ENCODE results near the gene USP17L25.
"Not testable (repeated sequence)": the region's sequence is repeated elsewhere in the genome, so short reads cannot be mapped to it uniquely, and the experiment has no call there.

USP17L25 gene

GRCh38 chr4:9329611-9330010, at the start of gene USP17L25:
USP17L25 (plus strand) TSS chr4:9329911; CDS start chr4:9329911, 0 bp downstream.
- DNase-seq (ENCODE audit: low spot score) = not testable (repeated sequence)

GRCh38 chr4:9324191-9324590, 5.5 kb upstream of the USP17L25 start:
- DNase-seq (ENCODE audit: low spot score) = not testable (repeated sequence)

- not testable (repeated sequence) for DNase-seq (ENCODE audit: low spot score)
Measured at GRCh38 chr4:9324865-9325264, 4.8 kb upstream of the USP17L25 start, which contains the start of gene USP17L24. USP17L24 (plus strand) TSS chr4:9325165; CDS start chr4:9325165, 0 bp downstream.

- not testable (repeated sequence) for DNase-seq (ENCODE audit: low spot score)
Measured at GRCh38 chr4:9334358-9334757, 4.6 kb downstream of the USP17L25 start, which contains the start of gene USP17L26. USP17L26 (plus strand) TSS chr4:9334658; CDS start chr4:9334658, 0 bp downstream.

GRCh38 chr4:9339103-9339502, 9.4 kb downstream of the USP17L25 start, which contains the start of gene USP17L5:
USP17L5 (plus strand) TSS chr4:9339403; CDS start chr4:9339403, 0 bp downstream.
- not testable (repeated sequence) for DNase-seq (ENCODE audit: low spot score)

- not testable (repeated sequence) for DNase-seq (ENCODE audit: low spot score)
Measured at GRCh38 chr4:9343848-9344247, 14.1 kb downstream of the USP17L25 start, which contains the start of gene USP17L27. USP17L27 (plus strand) TSS chr4:9344148; CDS start chr4:9344148, 0 bp downstream.

GRCh38 chr4:9348593-9348992, 18.9 kb downstream of the USP17L25 start, which contains the start of gene USP17L28:
USP17L28 (plus strand) TSS chr4:9348893; CDS start chr4:9348893, 0 bp downstream.
- not testable (repeated sequence) for DNase-seq (ENCODE audit: low spot score)

- not testable (repeated sequence) for DNase-seq (ENCODE audit: low spot score)
Measured at GRCh38 chr4:9350866-9351265, 21.2 kb downstream of the USP17L25 start.

- DNase-seq (ENCODE audit: low spot score) = not testable (repeated sequence)
Measured at GRCh38 chr4:9353338-9353737, 23.6 kb downstream of the USP17L25 start, which contains the start of gene USP17L29. USP17L29 (plus strand) TSS chr4:9353638; CDS start chr4:9353638, 0 bp downstream.

- DNase-seq (ENCODE audit: low spot score) = not testable (repeated sequence)
Measured at GRCh38 chr4:9362829-9363228, 33.1 kb downstream of the USP17L25 start, which contains the start of gene USP17L30. USP17L30 (plus strand) TSS chr4:9363129; CDS start chr4:9363129, 0 bp downstream.

GRCh38 chr4:9379881-9380280, 50.2 kb downstream of the USP17L25 start:
- not testable (repeated sequence) for DNase-seq (ENCODE audit: low spot score)
